Effector memory CD8-positive, alpha-beta T cell (primary cell): ENCODE results near the gene CAV1.
"Not testable (repeated sequence)": the region's sequence is repeated elsewhere in the genome, so short reads cannot be mapped to it uniquely, and the experiment has no call there.

ENCODE experiments used
- ATAC-seq: fragments of 150-1000 bp; cut with Tn5 transposase; replicated peaks from 2 replicates; pipeline ENCODE4 v1.10.0; 2021; ENCODE audit warnings: mild to moderate bottlenecking, moderate library complexity
- DNase-seq, 3 experiments: peaks; one replicate each; pipeline ENCODE4 v3.0.0; 2021
- H3K27ac Mint-ChIP-seq, 2 donors: one replicate each; pipeline ENCODE4 v1.8.0; 2022; ENCODE audit warnings: mild to moderate bottlenecking in 2 of 2, mixed read lengths in 2 of 2, moderate library complexity in 2 of 2
- H3K27me3 Mint-ChIP-seq, 2 donors: one replicate each; pipeline ENCODE4 v1.8.0; 2022; ENCODE audit warnings: mixed read lengths in 2 of 2
- H3K36me3 Mint-ChIP-seq: one replicate; pipeline ENCODE4 v1.8.0; 2022; ENCODE audit warnings: mild to moderate bottlenecking, moderate library complexity, mixed read lengths; ENCODE audit not compliant: insufficient read depth
- H3K4me1 Mint-ChIP-seq, 2 donors: one replicate each; pipeline ENCODE4 v1.8.0; 2022; ENCODE audit warnings: low read depth in 2 of 2, mixed read lengths in 2 of 2
- H3K4me3 Mint-ChIP-seq, 2 donors: one replicate each; pipeline ENCODE4 v1.8.0; 2022; ENCODE audit warnings: mild to moderate bottlenecking in 2 of 2, mixed read lengths in 2 of 2, moderate library complexity in 2 of 2
- H3K9me3 Mint-ChIP-seq, 2 donors: one replicate each; pipeline ENCODE4 v1.8.0; 2022; ENCODE audit warnings: mixed read lengths in 2 of 2

The CAV1 gene

DNA sequence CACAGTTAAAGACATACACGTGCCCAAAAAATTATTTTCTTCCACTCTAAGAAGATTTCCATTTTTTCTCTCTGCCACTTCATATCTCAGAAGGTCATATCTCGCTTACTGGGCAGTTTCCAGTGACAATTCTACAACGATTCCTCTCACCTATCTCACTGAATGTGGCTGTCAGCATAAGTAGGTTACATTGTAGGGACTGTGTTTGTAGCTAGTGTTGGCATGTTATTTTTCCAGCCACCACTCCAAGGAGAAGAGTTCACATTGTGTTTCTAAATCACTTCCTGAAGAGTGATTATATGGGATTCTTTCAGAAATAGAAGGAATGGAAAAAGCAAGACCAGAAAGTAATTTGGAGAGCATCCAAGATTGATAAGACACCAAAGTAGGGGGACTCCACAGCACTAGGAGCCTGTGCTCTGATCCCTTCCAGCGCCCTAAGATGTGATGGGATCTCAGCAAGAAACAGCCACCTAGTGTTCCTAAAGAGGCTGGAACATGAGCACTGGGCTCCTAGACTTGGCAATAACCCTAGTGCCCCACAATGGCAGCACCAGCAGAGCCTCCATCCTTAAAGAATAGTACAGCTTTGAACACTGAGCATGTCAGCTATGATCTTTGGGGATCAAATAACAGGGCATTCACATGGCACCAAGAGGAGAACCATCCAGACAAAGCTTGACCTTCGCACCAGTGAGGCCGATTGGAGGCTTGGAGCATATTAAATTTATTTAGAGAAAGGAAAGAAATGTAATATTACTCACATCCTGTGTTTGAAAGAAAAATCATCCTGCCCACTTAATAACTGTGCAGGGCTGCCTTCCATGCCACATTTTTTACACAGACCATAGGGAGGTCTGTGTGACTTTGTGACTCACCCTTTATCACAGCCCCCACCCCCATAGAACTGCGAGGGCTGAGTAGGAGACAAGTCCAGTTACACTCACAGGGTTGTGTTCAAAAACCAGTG, 51.8 kb downstream of the CAV1 start:
- Mint-ChIP-seq H3K36me3 (no peaks in the 10 kb centered on the region), H3K27me3 (peaks cover 6 to 29% of the 10 kb centered on the region in 2 donors), H3K9me3 (no peaks in the 10 kb centered on the region), H3K27ac (no peak overlapping the region), H3K4me1 (no peaks in the 10 kb centered on the region), H3K4me3 (no peak overlapping the region)
- DNase-seq (no peak), ATAC-seq (peak; percentile 32)

DNA sequence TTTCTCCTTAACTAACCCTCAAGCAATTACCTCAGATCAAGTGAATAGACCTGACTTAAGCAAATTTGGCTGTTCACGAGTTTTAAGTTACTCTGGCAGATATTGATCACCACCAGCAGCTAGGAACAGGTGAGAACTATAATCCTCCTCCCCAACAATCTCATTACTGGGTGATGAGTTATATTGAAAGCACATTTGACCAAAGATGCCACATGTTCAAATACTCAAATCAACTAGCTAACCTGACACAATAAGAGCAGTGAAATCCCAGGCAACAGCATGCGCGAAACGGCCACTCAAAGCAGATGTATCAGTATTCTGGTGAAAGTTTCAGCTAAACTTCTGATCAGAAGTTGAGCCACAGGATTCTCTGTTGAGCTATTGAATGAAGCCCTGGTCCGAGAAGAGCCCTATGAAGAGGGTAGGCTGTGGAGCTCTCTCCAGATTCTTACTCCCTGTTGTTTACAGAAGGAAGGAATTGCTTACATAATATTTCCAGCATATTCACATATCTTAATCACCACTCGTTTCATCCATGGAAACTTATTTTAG, 52.6 kb downstream of the CAV1 start:
- DNase-seq = no peak
- no peak for ATAC-seq
- no peaks in the 10 kb centered on the region for H3K4me1 Mint-ChIP-seq
- no peaks in the 10 kb centered on the region for H3K36me3 Mint-ChIP-seq
- peaks cover 6 to 29% of the 10 kb centered on the region in 2 donors for H3K27me3 Mint-ChIP-seq
- no peak overlapping the region for H3K27ac Mint-ChIP-seq
- no peak overlapping the region for H3K4me3 Mint-ChIP-seq
- no peaks in the 10 kb centered on the region for H3K9me3 Mint-ChIP-seq

DNA sequence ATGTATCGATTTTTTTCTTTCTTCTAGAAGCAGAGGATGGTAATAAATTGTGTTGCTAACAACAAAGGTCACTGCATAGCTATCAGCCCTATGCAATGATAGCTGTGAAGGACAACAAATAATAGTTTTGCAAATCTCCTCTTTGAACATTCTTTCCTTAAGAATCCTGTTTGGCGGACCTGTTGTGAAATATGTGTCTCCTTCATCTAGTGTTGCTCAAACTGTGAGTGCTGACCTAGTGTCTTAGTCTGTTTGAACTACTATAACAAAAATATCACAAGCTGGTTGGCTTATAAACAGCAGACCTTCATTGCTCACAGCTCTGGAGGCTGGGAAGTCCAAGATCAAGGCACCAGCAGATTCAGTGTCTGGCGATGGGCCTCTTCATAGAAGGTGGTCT, 53.7 kb downstream of the CAV1 start:
- ATAC-seq = no peak
- Mint-ChIP-seq H3K4me1 (peaks cover 5 to 8% of the 10 kb centered on the region in 2 donors), H3K36me3 (no peaks in the 10 kb centered on the region), H3K4me3 (no peak overlapping the region), H3K9me3 (no peaks in the 10 kb centered on the region), H3K27me3 (peaks cover 6 to 29% of the 10 kb centered on the region in 2 donors), H3K27ac (no peak overlapping the region)
- DNase-seq = no peak

DNA sequence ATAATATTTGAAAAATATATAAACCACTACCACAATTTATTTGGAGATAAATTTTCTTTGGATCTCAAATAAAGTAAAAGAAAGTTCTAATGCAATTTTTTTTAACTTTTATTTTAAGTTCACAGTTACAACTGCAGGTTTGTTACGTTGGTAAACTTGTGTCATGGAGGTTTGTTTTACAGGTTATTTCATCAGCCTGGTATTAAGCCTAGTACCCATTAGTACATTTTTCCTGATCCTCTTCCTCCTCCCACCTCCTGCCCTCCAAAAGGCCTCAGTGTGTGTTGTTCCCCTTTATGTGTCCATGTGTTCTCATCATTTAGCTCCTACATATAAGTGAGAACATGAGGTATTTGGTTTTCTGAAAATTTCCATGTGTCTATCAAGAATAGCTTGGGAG, 54.5 kb downstream of the CAV1 start:
- Mint-ChIP-seq H3K4me1 (peaks cover 5 to 8% of the 10 kb centered on the region in 2 donors), H3K9me3 (no peaks in the 10 kb centered on the region), H3K4me3 (no peak overlapping the region), H3K27me3 (peaks cover 6 to 29% of the 10 kb centered on the region in 2 donors), H3K36me3 (no peaks in the 10 kb centered on the region), H3K27ac (no peak overlapping the region)
- ATAC-seq (no peak), DNase-seq (no peak)

GRCh38 chr7:116579835-116580234, 55.0 kb downstream of the CAV1 start:
- H3K27ac Mint-ChIP-seq = no peak overlapping the region
- no peak for DNase-seq

DNA sequence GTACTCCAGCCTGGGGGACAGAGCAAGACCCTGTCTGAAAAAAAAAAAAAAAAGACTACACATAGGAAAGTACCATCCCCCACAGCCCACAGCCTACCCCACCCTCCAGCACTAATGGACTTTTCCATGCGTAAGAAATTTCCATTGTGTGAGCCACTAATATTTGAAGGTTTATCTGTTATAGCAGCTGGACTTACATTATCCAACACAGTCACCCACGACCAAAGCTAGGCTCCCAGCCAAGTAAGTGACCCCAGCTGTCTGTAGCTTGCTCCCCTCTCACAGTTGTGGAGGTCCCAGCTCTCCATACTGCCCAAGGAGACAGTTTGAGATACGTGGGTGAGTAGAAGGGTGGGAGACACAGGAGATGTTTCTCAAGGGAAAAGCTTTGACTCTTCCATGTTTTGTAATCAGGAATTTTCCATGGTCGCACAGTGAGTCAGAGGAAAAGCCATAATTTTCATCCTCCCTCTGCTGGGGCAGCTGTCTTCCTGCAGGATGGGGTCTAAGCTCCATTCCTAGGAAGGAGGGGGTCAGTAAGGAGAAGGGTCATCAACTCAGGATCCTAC, 57.4 kb downstream of the CAV1 start:
- ATAC-seq (no peak), DNase-seq (no peak)
- H3K4me3 Mint-ChIP-seq = no peak overlapping the region
- peaks cover 0 to 10% of the 10 kb centered on the region in 2 donors for H3K27me3 Mint-ChIP-seq
- no peak overlapping the region for H3K27ac Mint-ChIP-seq
- H3K9me3 Mint-ChIP-seq = no peaks in the 10 kb centered on the region
- H3K4me1 Mint-ChIP-seq = peaks cover 5 to 8% of the 10 kb centered on the region in 2 donors
- H3K36me3 Mint-ChIP-seq = no peaks in the 10 kb centered on the region

More at GRCh38 chr7:116579835-116580234, 55.0 kb downstream of the CAV1 start:
- no peak for ATAC-seq
- Mint-ChIP-seq H3K4me1 (peaks cover 5 to 8% of the 10 kb centered on the region in 2 donors), H3K9me3 (no peaks in the 10 kb centered on the region), H3K27me3 (peaks cover 6 to 29% of the 10 kb centered on the region in 2 donors), H3K4me3 (no peak overlapping the region), H3K36me3 (no peaks in the 10 kb centered on the region)

GRCh38 chr7:116582806-116583444, 58.1 kb downstream of the CAV1 start:
- Mint-ChIP-seq H3K27me3 (peaks cover 0 to 5% of the 10 kb centered on the region in 2 donors), H3K36me3 (no peaks in the 10 kb centered on the region), H3K9me3 (no peaks in the 10 kb centered on the region), H3K4me3 (peak overlapping the region; percentile 24 to 46), H3K27ac (peak overlapping the region; percentile 11 to 13), H3K4me1 (peaks cover 5 to 8% of the 10 kb centered on the region in 2 donors)
- ATAC-seq = peak; percentile 49
- no peak for DNase-seq

DNA sequence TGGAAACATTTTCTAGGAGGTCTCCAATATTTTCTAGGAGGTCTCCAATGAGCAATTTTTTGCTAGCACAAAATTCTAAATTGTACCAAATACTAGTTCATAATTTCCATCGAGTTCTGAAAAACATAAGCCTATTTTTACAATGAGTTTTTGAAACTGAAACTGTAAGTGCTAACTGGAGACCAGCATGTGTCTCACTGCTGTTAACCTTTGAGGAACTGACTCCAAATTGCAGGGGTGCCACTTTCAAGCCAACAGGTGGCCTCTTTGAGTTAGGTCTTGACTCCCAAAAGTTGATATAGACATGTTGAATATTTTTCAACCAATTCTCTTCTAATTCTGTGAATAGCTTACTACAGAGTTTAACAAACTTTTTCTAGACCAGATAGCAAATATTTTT, 58.8 kb downstream of the CAV1 start:
- peak overlapping the region; percentile 24 to 46 for H3K4me3 Mint-ChIP-seq
- DNase-seq (no peak), ATAC-seq (peak; percentile 47)
- peaks cover 8 to 15% of the 10 kb centered on the region in 2 donors for H3K4me1 Mint-ChIP-seq
- H3K27me3 Mint-ChIP-seq = no peaks in the 10 kb centered on the region
- H3K36me3 Mint-ChIP-seq = no peaks in the 10 kb centered on the region
- no peaks in the 10 kb centered on the region for H3K9me3 Mint-ChIP-seq
- H3K27ac Mint-ChIP-seq = peak overlapping the region in 1 of 2 donors; percentile 13

GRCh38 chr7:116584721-116585120, 59.9 kb downstream of the CAV1 start:
- no peaks in the 10 kb centered on the region for H3K9me3 Mint-ChIP-seq
- ATAC-seq (no peak), DNase-seq (no peak)
- H3K27ac Mint-ChIP-seq = no peak overlapping the region
- no peaks in the 10 kb centered on the region for H3K36me3 Mint-ChIP-seq
- H3K27me3 Mint-ChIP-seq = no peaks in the 10 kb centered on the region
- H3K4me3 Mint-ChIP-seq = no peak overlapping the region
- peaks cover 10 to 18% of the 10 kb centered on the region in 2 donors for H3K4me1 Mint-ChIP-seq

DNA sequence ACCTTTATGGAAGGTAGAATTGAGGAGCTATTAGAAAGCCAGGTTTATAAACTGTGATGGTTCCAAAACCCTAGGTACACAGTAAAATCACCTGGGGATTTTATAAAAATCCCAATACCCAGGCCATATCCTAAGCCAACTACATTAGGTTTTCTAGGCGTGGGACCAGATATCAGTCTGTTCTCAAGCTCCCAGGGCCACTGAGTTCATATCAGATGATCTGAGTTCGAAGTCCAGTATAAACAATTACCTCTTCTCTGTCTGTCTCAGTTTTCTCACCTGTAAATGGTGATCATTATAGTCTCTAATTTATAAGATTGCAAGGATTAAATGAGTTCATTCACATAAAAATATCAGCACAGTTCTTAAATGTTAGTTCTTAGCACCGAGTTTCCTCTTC, 60.6 kb downstream of the CAV1 start:
- H3K27ac Mint-ChIP-seq = no peak overlapping the region
- H3K9me3 Mint-ChIP-seq = no peaks in the 10 kb centered on the region
- H3K4me1 Mint-ChIP-seq = peaks cover 10 to 18% of the 10 kb centered on the region in 2 donors
- H3K36me3 Mint-ChIP-seq = no peaks in the 10 kb centered on the region
- no peak overlapping the region for H3K4me3 Mint-ChIP-seq
- ATAC-seq (no peak), DNase-seq (no peak)
- H3K27me3 Mint-ChIP-seq = peaks cover 0 to 6% of the 10 kb centered on the region in 2 donors

GRCh38 chr7:116585967-116586366, 61.1 kb downstream of the CAV1 start:
- Mint-ChIP-seq H3K36me3 (no peaks in the 10 kb centered on the region), H3K27ac (no peak overlapping the region), H3K9me3 (no peaks in the 10 kb centered on the region), H3K4me3 (no peak overlapping the region), H3K27me3 (peaks cover 0 to 6% of the 10 kb centered on the region in 2 donors), H3K4me1 (peaks cover 10 to 18% of the 10 kb centered on the region in 2 donors)
- ATAC-seq = no peak
- DNase-seq = no peak

DNA sequence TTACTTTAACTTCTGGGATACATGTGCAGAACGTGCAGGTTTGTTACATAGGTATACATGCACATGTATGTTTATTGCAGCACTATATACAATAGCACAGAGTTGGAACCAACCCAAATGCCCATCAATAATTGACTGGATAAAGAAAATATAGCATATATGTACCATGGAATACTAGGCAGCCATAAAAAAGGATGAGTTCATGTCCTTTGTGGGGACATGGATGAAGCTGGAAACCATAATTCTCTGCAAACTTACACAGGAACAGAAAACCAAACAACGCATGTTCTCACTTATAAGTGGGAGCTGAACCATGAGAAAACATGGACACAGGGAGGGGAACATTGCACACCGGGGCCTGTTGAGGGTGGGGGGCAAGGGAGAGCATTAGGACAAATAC, 62.4 kb downstream of the CAV1 start:
- H3K4me1 Mint-ChIP-seq = peaks cover 13 to 24% of the 10 kb centered on the region in 2 donors
- H3K27me3 Mint-ChIP-seq = peaks cover 7 to 14% of the 10 kb centered on the region in 2 donors
- ATAC-seq, H3K9me3 Mint-ChIP-seq, H3K36me3 Mint-ChIP-seq, DNase-seq, H3K27ac Mint-ChIP-seq, H3K4me3 Mint-ChIP-seq: not testable (repeated sequence)

GRCh38 chr7:116588225-116588624, 63.4 kb downstream of the CAV1 start:
- H3K36me3 Mint-ChIP-seq = no peaks in the 10 kb centered on the region
- H3K4me3 Mint-ChIP-seq = no peak overlapping the region
- H3K9me3 Mint-ChIP-seq = no peaks in the 10 kb centered on the region
- peak overlapping the region in 1 of 2 donors; percentile 14 for H3K27ac Mint-ChIP-seq
- H3K27me3 Mint-ChIP-seq = peaks cover 17 to 24% of the 10 kb centered on the region in 2 donors
- DNase-seq (no peak), ATAC-seq (peak; percentile 31)
- peaks cover 13 to 22% of the 10 kb centered on the region in 2 donors for H3K4me1 Mint-ChIP-seq
